Activated naive CD4-positive, alpha-beta T cell treated with anti-CD3 and anti-CD28 coated beads, Interleukin-2, amount 50 U/mL, for 72 hours (primary cell): ENCODE measurements around the gene FAHD2B. TPM values are rescaled to one million over a fixed set of nuclear protein-coding genes. Genes with fewer than 3 reads are reported as not detected.
"Not testable (repeated sequence)": the region's sequence is repeated elsewhere in the genome, so short reads cannot be mapped to it uniquely, and the experiment has no call there.

Experiments used
- ATAC-seq, 2 donors: fragments of 150-1000 bp; cut with Tn5 transposase; 2 replicates each; pipeline ENCODE4 v1.10.0; 2021; ENCODE audit warnings: mild to moderate bottlenecking in 2 of 2, moderate library complexity in 2 of 2
- DNase-seq, 2 donors: peaks; one replicate each; pipeline ENCODE4 v3.0.0; 2021 to 2022; ENCODE audit warnings: low spot score in 2 of 2
- H3K27ac Mint-ChIP-seq, 2 donors: one replicate each; pipeline ENCODE4 v1.8.0; 2022; ENCODE audit warnings: mild to moderate bottlenecking in 2 of 2, mixed read lengths in 2 of 2
- H3K36me3 Mint-ChIP-seq, 2 donors: one replicate each; pipeline ENCODE4 v1.8.0; 2022; ENCODE audit warnings: mixed read lengths in 2 of 2
- H3K9me3 Mint-ChIP-seq, 2 donors: one replicate each; pipeline ENCODE4 v1.8.0; 2022; ENCODE audit warnings: mixed read lengths in 2 of 2
- total RNA-seq, 2 donors: library from RNA; stranded (reverse); gene quantifications; one replicate each; pipeline ENCODE4 v1.2.3, GENCODE V29; 2022

The FAHD2B gene
- total RNA-seq, 2 donors from 2014 or later: 14.7 to 21.6 TPM

DNA sequence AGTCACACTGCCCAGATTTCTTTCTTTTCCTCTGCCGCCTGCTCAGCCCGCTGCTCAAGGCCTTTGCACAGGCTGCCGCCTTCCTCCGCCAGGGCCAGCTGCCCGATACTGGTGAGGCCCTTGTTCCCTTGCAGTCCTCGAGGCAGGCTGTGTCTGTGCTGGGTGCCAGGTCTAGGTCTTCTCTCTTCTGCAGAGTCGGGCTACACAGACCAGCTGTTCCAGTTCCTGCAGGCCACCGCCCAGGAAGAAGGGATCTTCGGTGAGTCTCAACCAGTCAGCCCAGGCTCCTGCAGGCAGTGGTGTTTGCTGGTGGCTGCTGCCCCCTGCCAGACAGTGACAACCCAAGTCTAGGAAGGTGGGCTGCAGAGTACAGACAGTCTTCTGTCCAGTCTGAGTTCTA lies 12.5 kb downstream of the FAHD2B start:
- DNase-seq, H3K36me3 Mint-ChIP-seq, H3K9me3 Mint-ChIP-seq, ATAC-seq: not testable (repeated sequence)
- H3K27ac Mint-ChIP-seq: peak overlapping the region in 1 of 2 donors; percentile 50

DNA sequence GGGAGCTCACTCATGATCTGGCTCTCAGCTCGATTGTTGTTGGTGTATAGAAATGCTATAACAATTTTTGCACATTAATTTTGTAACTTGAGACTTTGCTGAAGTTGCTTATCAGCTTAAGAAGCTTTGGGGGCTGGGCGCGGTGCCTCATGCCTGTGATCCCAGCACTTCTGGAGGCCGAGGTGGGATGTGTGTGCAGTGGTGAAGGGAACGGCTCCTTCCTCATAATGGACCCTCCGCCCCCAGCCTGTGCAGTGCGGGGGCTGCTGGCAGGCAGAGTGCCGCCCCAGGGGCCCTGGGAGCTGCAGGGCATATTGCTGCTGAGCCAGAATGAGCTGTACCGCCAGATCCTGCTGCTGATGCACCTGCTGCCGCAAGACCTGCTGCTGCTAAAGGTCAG lies 13.8 kb downstream of the FAHD2B start:
- H3K36me3 Mint-ChIP-seq, H3K27ac Mint-ChIP-seq, DNase-seq, ATAC-seq, H3K9me3 Mint-ChIP-seq: not testable (repeated sequence)

DNA sequence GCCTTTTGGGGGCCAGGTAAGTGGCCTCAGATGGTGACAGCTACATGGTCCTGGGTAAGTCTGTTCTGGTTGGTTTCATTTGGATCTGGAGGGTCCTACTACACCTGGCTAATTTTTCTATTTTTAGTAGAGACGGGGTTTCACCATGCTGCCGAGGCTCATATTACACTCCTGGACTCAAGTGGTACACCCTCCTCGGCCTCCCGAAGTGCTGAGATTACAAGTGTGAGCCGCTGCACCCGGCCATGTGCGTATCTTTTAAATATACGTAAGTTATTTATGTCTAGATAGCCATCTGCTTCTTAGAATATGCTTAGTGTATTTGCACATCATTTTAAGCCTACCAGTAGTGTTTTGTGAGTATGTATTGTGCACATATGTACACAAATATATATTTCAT lies 17.5 kb downstream of the FAHD2B start:
- H3K9me3 Mint-ChIP-seq, H3K27ac Mint-ChIP-seq, H3K36me3 Mint-ChIP-seq, DNase-seq, ATAC-seq: not testable (repeated sequence)

DNA sequence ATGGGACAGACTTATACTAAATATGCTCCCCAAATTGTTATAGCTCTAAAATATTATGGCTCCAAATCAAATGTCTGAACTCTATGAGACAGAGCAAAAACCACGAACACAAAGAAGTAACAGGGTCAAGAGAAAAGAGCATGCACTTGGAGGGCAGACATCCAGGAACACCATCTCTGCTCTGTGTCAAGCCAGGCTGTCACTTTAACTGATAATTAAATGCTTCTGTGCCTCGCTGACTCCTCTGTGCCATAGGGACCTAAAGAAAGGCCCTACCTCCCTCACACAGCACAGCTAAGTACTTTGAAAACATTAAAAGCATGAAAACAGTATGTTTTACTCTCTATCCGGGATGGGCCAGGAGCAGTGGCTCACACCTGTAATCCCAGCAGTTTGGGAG lies 23.8 kb downstream of the FAHD2B start:
- H3K9me3 Mint-ChIP-seq, ATAC-seq, H3K27ac Mint-ChIP-seq, DNase-seq, H3K36me3 Mint-ChIP-seq: not testable (repeated sequence)

DNA sequence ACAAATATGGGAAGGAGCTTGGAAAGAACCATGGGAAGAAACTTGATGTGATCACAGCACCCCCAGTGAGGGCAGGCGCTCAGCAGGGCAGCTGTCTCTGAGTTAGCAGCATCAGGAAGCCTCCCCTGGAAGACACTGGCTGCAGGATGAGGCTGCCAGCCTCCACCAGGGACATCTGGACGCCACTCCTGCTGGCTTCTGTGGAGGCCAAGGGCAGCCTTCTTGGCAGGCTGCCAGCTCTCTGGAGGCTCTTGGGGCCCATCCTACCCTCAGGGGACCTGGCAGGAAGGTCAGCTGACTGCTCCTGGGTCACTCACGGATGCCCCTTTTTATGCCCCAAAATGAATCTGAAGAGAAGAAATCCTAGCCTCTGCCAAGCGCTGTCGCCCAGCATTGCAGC lies 26.0 kb downstream of the FAHD2B start:
- H3K27ac Mint-ChIP-seq, ATAC-seq, H3K9me3 Mint-ChIP-seq, H3K36me3 Mint-ChIP-seq, DNase-seq: not testable (repeated sequence)

DNA sequence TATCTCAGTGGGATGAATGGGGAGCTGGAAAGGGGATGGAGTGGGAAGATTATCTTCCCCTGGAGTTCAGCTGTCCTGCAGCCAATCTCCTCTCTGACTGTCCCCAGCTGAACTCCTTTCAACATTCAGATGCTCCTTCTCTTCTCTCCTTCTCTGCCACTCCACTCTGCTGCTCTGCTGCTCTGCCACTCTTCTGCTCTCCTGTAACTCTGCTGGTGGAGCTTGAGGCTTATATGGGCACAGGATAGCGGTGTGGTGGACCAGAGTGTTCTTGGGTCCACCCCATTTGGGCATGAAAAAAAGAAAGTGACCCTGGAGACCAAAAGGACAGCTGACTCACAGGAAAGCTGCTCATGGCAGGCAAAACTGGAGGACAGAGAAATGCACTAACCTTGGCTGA lies 26.6 kb downstream of the FAHD2B start:
- H3K36me3 Mint-ChIP-seq: no peaks in the 10 kb centered on the region
- no peak overlapping the region for H3K27ac Mint-ChIP-seq
- no peaks in the 10 kb centered on the region for H3K9me3 Mint-ChIP-seq
- DNase-seq: no peak
- no peak for ATAC-seq

DNA sequence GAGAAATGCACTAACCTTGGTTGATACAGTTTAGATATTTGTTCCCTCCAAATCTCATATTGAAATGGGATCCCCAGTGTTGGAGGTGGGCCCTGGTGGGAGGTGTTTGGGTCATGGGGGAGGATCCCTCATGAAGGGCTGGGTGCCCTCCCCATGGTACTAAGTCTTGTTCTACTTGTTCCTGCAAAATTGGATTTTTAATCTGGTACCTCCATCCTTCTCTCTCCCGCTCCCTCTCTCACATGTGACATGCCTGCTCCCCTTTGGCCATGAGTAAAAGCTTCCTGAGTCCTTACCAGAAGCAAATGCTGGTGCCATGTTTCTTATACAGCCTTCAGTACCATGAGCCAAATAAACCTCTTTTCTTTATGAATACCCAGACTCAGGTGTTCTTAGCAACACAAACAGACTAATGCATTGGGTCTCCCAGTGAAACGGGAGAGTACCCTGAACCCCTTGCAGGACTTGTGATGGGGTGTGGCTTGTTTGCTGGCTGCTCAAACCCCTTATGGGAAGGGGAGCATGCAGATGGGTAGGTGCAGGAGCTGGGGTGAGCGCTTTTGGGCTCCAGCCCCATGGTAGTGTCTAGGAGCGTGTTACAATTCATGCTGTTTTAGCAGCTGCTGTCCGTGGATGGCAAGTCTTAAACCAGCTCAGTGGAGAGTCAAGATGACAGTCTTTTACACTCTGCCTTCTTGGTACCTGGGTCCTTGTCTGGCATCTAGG lies 27.2 kb downstream of the FAHD2B start:
- DNase-seq (no peak), ATAC-seq (no peak)
- no peaks in the 10 kb centered on the region for H3K36me3 Mint-ChIP-seq
- no peak overlapping the region for H3K27ac Mint-ChIP-seq
- no peaks in the 10 kb centered on the region for H3K9me3 Mint-ChIP-seq

DNA sequence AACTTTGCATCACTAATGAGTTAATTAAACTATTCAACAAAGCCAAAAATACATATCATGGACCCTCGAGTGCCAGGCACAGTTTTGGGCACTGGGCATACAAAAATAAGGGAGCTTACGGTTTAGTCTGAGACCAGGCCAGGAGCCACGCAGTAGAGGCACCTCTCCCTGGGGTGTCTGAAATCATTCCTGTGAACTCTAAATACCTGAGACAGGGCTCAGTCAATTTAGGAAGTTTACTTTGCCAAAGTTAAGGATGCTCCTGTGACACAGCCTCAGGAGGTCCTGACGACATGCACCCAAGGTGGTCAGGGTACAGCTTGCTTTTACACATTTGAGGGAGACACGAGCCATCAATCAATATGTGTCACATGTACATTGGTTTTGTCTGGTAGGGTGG lies 28.7 kb downstream of the FAHD2B start:
- not testable (repeated sequence) for H3K36me3 Mint-ChIP-seq, H3K27ac Mint-ChIP-seq, H3K9me3 Mint-ChIP-seq, ATAC-seq, DNase-seq

DNA sequence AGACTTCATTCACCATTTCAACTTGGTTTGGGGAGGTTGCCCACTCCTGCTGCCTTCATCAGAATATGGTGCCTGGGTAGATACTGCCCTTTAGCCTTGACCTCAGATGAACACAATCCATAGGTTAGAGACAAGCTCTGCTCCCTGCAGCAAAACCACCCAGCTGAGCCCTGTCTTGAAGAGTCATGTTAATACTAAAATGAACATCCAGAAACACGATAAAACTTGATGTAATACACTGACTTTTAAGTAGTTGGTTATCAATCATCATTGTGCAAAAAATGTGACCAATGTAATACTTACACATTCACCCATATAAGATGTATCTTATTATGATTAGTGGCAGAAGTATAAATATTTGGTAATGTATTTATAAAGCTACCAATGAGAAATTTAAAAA lies 32.7 kb downstream of the FAHD2B start:
- H3K27ac Mint-ChIP-seq, H3K9me3 Mint-ChIP-seq, DNase-seq, H3K36me3 Mint-ChIP-seq, ATAC-seq: not testable (repeated sequence)

DNA sequence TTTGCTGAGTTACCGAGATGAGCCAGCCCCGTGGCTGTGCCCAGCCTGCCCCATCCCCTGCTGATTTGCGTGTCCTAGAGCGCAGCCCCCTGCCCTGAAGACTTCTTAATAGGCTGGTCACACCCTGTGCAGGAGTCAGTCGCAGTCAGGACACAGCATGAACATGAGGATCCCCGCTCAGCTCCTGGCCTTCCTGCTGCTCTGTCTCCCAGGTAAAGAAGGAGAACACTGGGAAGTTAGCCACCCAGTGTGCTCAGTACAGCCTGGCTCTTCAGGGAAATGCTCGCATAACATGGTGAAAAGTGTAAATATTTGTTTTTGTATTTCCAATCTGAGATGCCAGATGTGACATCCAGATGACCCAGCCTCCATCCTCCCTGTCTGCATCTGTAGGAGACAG lies 34.9 kb downstream of the FAHD2B start:
- ATAC-seq, H3K9me3 Mint-ChIP-seq, DNase-seq, H3K27ac Mint-ChIP-seq, H3K36me3 Mint-ChIP-seq: not testable (repeated sequence)

DNA sequence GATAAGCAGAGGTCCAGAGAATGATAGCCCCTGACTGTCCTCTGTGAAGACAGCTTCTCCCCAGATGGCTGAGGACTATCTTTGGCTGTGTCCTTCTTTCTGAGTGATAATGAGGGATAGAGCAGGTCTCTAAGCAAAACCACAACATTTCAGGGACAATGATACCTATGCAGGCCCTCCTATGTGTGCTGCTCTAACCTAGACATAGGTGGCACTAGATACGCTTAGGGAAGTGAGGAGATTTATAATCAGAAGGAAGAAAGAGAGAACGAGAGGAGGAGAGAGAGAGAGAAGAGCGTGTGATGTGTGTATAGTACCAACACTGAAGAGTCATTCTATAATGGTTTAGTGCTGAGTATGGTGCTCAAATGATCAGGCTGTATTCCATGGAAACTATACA lies 38.5 kb downstream of the FAHD2B start:
- H3K36me3 Mint-ChIP-seq, DNase-seq, ATAC-seq, H3K27ac Mint-ChIP-seq, H3K9me3 Mint-ChIP-seq: not testable (repeated sequence)

DNA sequence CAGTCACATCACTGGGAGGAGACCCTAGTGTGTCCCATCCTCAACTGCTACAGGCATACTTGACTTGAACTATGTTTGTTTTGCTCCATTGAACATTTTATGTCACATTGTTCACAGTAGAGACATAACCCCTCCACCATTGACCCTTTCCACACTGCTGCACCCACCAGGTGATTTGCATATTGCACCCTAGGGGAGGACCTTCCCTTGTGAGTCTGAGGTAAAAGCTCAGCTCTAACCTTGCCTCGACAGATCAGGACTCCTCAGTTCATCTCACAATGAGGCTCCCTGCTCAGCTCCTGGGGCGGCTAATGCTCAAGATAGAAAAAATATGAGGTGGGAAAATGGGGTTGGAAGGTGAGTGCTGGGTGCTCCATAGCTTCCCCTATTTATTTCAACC lies 44.6 kb downstream of the FAHD2B start:
- not testable (repeated sequence) for H3K36me3 Mint-ChIP-seq, H3K27ac Mint-ChIP-seq, H3K9me3 Mint-ChIP-seq, DNase-seq, ATAC-seq

DNA sequence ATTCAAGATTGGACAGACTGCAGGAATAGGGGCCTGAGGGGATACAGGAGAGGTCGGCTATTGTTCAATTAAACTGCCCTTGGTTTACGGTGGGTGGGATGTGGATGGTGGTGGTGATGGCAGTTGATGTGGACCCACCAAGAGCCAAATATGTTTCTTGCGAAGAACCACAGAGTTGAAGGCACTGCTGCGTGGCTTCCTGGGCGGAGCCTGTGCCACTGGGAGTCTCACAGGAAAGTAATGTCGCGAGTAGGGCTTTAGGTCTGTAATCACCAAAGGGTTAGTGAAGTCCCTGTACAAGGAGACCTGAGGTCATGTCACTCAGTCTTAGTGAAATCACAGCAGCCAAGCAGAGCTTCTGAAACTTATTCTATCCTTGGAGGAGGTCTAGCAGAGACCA lies 46.2 kb downstream of the FAHD2B start:
- not testable (repeated sequence) for H3K36me3 Mint-ChIP-seq, DNase-seq, ATAC-seq, H3K9me3 Mint-ChIP-seq, H3K27ac Mint-ChIP-seq

DNA sequence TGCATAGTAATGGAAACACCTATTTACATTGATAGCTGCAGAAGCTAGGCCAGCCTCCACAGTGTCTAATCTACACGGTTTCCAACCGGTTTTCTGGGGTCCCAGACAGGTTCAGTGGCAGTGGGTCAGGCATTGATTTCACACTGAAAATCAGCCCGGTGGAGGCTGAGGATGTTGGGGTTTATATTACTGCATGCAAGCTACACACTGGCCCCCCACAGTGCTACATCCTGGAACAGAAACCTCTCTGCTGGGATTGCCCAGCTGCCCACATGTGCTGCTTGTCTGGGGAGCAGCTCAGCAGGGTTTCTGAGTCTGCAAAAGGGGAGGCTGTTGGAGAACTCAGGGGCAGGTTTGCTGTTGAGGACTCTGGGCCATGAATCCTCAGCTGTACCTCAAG lies 48.0 kb downstream of the FAHD2B start:
- DNase-seq, ATAC-seq, H3K9me3 Mint-ChIP-seq, H3K27ac Mint-ChIP-seq, H3K36me3 Mint-ChIP-seq: not testable (repeated sequence)

DNA sequence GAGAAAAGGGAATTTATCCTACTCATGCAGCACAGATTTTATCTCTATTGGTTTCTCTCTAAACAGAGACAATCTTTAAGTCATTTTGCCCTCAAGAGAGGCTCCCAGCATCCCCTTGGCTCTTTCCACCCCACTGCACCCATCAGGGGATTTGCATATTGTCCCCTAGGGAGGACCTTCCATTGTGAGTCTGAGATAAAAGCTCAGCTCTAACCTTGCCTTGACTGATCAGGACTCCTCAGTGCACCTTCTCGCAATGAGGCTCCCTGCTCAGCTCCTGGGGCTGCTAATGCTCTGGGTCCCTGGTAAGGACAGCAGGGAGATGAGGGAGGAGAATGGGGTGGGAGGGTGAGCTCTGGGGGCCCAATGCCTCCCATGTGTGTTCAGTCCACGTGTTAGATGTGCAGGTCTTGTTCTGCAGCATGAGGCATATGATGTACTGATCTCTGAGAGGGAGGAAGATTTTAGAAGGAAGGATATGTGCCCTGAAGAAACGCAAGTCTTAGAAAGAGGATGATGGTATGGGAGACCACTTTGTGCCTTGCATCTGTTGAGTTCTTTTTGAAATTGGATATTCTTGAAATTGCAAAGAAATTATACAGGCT lies 48.7 kb downstream of the FAHD2B start:
- not testable (repeated sequence) for H3K27ac Mint-ChIP-seq, ATAC-seq, H3K9me3 Mint-ChIP-seq, H3K36me3 Mint-ChIP-seq, DNase-seq
